Measurements from ENCODE around the gene RNF208.
"Not testable (repeated sequence)": the region's sequence is repeated elsewhere in the genome, so short reads cannot be mapped to it uniquely, and the experiment has no call there.

The RNF208 gene, protein sequence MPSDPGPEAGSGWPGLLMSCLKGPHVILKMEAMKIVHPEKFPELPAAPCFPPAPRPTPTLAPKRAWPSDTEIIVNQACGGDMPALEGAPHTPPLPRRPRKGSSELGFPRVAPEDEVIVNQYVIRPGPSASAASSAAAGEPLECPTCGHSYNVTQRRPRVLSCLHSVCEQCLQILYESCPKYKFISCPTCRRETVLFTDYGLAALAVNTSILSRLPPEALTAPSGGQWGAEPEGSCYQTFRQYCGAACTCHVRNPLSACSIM

DNA sequence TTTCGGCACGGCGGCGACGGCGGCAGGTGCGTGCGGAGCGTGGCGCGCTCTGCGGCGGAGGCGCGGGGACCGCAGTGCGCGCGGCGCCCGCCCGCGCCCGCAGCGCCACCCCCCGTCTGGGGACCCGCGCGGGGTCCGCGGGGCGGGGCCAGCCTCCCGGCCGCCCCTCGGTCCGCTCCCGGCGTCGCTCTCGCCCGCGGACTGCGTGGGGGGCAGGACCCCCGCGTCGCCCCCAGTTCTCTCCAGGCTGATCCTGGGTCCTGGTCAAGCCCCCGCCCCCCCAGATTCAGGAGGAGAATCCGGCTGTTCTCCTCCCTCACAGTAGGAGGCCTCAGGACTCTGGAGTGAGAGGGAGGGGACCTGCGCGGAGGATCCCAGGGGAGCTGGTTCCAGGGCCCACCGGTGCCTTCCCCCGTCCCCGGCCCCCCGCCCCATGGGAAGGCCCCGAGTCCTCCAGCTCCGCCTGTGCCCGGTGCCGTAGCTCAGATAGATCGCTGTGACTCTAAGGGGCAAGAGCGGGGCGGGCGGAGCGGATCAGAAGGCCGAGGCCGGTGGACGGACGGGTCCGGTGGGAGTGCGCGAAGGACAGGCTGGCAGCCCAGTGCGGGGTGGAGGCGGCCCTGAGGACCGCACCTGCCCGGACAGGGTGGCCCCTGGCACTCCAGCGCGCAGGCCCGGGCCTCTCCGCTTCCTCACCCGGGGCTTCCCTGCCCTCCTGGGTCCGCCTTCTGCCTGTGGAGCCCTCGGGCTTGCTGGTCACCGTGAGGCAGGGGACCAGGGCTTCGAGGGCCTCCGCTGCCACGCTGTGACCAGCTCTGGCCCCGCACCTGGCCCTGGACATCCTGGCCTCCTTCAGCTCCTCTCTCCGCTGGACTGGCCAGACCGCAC is at the start of gene RNF208:
RNF208 (minus strand) TSS at position 51 of the 888 bp plus-strand sequence. CDS start 1,028 bp downstream, outside the sequence.
- DNase-seq (ENCODE audit: low spot score) = no peak

DNA sequence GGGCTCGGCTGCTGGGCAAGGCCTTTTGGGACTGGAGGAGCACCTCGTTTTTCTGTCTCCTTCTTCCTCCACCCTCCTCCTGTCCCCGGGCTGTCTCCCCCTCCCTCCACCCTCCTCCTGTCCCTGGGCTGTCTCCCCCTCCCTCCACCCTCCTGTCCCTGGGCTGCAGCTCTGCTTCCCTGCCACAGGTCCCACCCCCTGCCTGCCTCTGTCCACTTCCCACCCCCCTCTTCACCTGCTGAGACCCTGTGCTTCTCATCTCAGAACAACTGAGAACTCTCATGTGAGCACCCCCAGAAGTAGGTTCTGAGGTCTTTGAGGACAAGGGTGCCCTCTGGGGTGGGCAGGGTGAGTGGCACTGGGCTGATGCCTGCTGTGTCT is 49.6 kb upstream of the RNF208 start:
- no peak for DNase-seq (ENCODE audit: low spot score)

DNA sequence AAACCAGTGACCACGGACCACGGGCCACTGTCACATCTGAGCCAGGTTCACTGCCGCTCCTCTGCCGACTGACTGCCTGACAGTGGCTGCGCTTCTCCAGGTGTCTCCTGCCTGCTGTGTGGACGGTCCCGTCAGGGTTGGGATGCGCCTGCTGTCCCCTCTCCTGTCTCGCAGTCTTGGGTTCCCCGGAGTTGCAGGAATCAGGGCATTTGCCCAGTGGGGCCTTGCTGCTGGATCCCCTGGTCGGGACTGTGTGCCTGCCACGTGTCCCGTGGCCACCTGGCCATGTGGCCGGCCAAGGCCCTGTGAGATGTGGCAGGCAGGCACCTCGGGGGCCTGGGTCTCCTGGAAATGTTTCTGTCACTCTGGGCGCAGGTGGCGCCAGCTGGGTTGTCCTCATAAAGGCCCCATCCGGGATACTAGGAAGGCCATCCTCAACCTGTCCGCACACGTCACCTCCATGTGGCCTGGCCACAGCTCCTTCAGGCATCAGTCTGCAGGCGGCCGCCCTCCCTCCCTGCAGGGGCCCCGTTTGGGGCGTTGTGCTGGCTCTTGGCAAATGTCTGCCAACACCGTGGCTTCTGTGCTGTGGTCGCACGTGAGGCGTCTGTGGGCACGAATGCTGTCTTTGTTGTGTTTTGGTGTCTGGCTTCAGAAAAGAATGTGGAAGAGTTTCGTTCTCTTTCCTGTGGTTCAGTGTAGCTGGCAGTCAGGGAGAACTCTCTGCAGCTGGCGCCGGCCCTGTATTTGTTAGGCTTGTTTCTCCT is 49.1 kb upstream of the RNF208 start:
- no peak for DNase-seq (ENCODE audit: low spot score)

DNA sequence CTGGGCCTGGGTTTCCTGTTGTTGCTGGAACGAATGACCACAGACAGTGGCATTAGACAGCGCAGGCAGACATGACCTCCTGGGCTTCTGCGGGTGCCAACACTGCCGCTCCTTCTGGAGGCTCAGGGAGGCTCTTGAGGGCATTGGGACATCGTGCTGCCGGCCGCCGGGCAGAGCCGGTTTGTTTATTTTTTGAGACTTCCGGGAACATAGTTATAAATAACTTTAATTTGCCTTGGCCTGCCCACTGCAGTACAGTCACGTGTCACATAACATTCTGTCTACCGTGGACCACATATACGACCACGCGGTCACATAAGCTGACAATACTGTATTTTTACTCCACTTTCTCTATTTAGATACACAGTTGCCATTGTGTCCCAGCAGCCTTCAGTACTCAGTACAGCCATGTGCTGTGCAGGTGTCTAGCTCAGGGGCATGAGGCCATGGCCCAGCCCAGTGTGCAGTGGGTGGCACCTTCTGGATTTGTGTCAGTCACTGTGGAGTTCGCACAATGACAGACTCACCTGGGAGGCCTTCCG is 47.3 kb upstream of the RNF208 start:
- DNase-seq (ENCODE audit: low spot score) = peak; percentile 84

DNA sequence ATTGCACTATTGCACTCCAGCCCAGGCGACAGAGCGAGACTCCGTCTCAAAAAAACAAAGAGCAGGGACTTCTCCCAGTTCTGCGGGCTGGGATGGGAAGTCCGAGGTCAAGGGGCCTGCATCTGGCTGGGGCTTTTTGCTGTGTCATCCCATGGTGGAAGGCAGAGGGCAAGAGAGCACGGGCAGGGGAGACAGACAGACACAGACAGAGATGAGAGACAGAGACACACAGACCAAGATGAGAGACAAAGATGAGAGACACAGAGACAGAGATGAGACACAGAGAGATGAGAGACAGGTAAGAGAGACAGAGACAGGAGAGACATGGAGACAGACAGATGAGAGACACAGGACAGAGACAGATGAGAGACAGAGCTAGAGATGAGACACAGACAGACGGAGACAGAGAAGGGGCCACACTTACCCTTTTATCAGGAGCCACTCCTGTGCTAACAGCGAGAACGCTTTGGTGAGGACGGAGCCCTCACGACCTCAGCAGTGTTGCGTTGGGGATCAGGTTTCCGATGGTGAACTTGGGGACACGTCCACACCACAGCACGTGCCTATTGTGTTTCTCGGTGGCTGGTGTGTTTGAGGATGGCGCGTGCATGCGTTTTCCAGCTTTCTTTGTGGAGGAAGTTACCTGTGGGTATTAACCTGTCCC is 46.6 kb upstream of the RNF208 start:
- DNase-seq (ENCODE audit: low spot score) = no peak

DNA sequence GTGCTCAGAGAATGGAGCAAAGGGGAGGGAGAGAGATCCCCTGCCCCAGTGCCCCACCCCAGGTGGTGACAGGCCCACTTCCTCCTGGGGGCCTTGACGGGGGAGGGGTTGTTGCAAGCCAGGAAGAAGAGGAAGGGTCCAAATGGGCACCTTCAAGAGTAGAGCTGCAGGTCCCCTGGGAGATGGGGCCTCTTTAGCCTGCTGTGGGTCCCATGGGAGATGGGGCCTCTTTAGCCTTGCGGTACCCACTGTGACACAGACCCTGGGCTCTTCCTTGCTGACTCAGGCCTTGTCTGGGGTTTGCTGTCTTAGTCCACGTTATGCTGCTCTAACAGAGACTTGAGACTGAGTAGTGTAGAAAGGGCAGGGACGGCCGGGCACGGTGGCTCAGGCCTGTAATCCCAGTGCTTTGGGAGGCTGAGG is 45.9 kb upstream of the RNF208 start:
- DNase-seq (ENCODE audit: low spot score) = peak; percentile 91

DNA sequence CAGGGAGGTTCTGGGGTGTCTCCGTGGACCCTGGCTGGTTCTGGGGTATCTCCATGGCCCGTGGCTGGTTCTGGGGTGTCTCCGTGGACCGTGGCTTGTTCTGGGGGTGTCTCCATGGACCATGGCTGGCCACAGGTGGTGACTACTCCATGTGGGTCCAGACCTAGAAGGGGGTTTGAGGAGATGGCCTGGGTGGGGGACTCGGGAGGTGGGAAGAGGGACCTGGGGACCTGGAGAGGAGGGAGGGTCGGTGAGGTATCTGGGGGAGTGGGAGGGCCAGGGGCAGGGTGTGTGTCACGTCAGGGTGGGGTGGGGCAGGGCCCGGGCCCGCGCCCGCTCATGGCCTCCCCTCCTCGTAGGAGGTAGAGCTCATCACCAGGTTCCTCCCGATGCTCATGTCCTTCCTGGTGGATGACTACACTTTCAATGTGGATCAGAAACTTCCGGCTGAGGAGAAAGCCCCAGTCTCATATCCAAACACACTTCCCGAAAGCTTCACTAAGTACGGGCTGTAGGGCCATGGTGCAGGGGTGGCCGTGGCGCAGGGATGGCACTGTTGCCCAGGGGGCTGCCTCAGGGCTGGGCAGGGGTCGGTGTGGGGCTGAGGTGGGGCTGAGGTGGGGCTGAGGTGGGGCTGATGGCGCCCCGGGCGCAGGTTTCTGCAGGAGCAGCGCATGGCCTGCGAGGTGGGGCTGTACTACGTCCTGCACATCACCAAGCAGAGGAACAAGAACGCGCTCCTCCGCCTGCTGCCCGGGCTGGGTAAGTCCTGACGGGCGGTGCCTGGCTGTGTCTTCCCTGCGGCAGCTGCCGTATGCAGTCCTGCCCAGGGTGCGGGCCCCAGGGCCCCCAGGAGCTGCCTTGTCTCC is 44.8 kb upstream of the RNF208 start:
- DNase-seq (ENCODE audit: low spot score) = no peak

DNA sequence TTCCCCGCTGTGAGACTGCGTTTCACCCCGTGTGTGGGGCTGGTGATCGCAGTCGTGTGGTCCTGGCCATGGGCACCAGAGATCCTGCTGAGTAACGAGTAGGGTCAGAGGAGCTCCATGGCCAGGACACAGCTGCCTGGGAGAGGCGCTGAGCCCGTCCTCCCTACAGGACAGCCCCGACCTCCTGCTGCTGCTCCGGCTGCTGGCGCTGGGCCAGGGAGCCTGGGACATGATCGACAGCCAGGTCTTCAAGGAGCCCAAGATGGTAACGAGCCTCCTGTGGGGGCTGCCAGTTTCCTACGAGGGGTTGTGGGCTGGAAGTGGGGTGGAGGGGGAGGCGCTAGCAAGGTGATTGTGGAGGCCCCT is 44.1 kb upstream of the RNF208 start:
- no peak for DNase-seq (ENCODE audit: low spot score)

DNA sequence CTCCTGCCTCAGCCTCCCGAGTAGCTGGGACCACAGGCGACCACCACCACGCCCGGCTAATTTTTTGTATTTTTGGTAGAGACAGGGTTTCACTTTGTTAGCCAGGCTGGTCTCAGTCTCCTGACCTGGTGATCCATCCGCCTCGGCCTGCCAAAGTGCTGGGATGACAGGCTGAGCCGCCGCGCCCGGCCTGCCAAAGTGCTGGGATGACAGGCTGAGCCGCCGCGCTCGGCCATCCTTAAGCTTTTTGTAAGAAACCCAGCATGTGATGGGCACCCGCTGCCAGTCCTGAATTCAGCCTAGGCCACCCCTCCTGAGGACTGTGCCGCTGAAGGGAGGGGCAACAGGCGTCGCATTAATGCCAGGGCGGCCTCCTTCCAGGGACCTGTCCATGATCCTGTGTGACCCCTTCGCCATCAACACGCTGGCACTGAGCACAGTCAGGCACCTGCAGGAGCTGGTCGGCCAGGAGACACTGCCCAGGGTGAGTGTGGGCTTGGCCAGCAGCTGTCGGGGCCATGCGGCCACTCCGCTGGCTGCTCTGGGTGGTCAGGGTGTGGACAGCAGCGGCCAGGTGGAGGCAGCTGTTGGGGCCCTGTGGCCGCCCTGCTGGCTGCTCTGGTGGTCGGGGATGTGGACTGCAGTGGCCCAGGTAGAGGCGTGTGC is 43.6 kb upstream of the RNF208 start:
- no peak for DNase-seq (ENCODE audit: low spot score)

DNA sequence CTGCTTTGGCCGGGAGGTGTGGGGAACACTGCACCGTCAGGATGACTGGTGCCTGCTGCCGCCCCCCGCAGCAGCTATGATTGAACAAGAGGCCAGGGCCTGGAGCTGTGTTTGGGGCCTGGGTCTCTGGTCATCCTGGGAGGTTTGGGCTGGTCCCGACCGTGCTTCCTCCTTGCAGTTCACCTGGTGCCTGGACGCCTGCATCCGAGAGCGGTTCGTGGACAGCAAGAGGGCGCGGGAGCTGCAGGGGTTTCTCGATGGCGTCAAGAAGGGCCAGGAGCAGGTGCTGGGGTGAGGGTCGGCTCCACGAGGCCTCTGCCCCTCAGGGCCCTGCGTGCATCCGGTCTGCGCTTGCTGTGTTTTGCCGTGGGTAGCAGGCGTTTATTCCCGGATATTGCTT is 42.0 kb upstream of the RNF208 start:
- DNase-seq (ENCODE audit: low spot score) = no peak

DNA sequence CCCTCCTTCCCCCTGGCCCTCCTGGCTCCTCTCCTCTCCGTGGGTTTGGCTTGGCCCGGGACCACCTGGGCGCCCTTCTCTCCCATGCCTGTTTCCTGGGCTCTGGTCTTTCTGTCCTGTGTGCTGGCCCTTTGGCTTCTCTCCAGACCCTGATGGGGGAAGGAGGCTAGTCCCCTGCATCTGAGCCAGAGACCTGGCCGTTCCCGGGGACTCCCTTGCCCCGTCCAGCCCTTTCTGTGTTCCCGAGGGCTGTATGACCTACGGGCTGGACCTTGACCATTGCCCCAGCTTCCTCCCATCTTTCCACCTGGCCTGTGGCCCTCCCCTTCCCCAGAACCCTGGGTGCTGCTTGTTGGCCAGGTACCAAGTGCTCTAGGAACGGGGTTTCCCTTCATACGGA is 41.5 kb upstream of the RNF208 start:
- no peak for DNase-seq (ENCODE audit: low spot score)

DNA sequence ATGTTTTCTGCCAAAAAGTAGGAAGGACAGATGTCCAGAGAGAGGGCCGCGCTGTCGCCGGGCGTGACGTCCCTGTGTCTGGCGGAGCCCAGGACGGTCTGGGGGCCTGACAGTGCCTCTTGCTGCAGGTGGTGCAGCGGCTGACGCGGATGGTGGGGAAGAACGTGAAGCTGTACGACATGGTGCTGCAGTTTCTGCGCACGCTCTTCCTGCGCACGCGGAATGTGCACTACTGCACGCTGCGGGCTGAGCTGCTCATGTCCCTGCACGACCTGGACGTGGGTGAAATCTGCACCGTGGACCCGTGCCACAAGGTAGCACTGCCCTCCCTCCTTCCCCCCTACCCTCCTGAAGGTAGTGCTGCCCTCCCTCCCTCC is 40.9 kb upstream of the RNF208 start:
- DNase-seq (ENCODE audit: low spot score) = no peak

DNA sequence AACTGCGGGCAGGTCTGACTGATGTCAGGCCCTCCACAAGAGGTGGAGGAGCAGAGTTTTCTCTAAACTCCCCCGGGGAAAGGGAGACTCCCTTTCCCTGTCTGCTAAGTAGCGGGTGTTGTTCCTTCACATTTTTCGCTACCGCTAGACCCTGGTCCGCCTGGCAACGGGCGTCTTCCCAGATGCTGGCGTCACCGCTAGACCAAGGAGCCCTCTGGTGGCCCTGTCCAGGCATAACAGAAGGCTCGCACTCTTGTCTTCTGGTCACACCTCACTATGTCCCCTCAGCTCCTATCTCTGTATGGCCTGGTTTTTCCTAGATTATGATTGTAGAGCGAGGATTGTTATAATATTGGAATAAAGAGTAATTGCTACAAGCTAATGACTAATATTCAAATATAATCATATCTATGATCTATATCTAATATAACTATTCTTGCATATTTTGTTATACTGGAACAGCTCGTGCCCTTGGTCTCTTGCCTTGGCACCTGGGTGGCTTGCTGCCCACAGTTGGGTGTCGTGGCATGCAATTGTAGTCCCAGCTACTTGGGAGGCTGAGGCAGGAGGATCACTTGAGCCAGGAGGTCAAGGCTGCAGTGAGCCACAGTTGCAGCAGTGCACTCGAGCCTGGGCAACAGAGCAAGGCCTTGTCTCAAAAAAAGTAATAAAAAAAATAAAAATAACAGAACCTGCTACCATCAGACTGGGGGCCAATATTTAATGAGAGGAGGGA is 40.3 kb upstream of the RNF208 start:
- not testable (repeated sequence) for DNase-seq (ENCODE audit: low spot score)

DNA sequence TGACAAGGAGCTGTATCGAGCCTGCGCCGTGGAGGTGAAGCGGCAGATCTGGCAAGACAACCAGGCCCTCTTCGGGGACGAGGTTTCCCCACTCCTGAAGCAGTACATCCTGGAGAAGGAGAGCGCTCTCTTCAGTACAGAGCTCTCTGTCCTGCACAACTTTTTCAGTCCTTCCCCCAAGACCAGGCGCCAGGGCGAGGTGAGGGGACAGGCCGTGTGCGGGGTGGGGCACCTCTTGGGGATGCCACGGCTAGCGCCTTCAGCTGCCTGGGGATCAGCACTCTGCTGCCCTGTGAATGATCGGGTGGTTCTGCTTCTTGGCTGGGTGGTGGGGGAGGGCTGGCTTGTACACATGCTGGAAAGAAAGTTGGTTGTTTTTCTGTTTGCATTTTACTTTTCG is 34.8 kb upstream of the RNF208 start:
- no peak for DNase-seq (ENCODE audit: low spot score)

DNA sequence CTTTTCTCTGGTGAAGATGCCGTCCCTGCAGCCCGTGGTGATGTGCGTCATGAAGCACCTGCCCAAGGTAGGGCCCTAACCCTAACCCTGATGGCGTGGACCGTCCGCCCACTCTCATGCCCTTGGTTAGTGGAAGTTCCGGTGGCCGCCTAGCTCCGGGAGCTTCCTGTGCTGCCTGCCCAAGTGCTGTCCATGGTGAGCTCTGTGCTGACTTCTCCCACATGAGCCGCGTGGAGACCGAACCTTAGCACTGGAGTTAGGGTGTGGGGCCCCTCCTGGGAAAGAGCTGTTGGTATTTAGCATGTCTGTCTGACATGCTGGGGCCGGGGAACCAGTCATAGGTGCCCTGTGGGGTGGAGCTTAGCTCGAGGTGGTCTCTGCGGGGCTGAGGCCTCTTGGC is 34.3 kb upstream of the RNF208 start:
- no peak for DNase-seq (ENCODE audit: low spot score)

DNA sequence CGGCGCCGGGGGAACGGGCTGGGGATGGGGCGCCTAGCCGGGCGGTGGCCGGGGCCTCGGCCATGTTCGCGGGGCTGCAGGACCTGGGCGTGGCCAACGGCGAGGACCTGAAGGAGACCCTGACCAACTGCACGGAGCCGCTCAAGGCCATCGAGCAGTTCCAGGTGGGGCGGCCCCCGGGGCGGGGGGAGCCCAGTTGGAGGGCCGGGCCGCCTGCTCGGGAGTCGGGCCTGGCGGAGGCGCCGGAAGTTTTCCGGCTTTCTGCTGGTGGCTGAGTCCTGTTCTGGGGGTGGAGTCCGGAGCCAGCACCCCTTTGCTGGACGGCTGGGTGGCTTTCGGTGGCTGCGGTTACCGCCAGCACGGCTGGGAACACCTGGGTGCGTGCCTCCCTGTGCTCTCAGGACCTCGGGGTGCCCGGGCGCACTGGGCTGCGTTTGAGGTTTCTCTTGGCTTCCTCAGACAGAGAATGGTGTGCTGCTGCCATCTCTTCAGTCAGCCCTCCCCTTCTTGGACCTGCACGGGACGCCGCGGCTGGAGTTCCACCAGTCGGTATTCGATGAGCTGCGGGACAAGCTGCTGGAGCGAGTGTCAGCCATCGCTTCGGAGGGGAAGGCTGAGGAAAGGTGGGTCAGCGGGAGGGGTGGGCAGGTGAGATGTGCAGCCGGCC is 33.5 kb upstream of the RNF208 start:
- peak; percentile 61 for DNase-seq (ENCODE audit: low spot score)

DNA sequence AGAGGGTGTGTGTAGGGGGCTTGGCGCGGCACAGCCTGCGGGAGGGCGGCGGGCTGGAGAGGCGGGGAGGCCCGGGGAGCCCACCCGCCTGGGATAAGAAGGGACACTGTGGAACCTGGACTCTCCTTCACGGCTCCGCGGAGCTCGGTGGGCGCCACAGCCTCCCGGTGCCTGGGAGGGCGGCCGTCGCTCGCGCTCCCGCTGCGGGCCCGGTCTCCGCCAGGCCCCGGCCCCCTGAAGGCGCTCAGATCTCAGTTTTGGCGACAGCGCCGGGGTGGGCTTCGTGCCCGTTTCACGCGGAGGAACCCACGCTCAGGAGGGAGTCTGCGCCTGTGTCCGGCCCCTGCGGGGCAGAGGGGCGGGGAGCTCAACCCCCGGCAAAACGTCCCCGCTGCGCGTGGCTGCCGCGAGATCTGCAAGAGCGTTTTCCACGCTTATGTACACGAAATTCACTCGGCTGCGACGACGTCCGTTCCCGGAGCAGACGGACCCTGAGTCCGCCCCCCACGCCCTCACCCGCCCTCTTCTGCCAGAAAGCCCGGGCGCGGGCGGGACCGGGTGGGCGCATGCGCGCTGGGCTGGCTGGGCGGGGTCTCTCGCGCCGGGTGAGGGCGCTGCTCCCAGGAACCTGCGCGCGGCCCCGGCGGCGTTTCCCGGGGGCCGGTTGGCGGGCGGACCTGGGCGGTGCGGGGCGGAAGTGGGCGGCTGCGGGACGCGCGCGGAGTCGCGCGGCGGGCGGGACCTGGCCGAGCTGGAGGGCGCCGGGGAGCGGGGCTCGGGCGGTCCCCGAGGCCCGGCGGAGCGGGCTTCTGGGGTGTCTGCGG is 32.8 kb upstream of the RNF208 start, which contains the start of gene NELFB:
NELFB (plus strand) TSS at position 704 of the 824 bp plus-strand sequence.
- peak; percentile 92 for DNase-seq (ENCODE audit: low spot score)

All from NAMALWA (cell line).